Measurements from ENCODE around the gene HPS1.
A peak's percentile ranks its signal among the peaks of the same experiment; 100 is the strongest.

HPS1 gene

GRCh38 chr10:98374217-98374985 is 72.3 kb downstream of the HPS1 start:
- no peak overlapping the region for H3K4me3 ChIP-seq (ENCODE audit: low read length)
- peak; percentile 51 for DNase-seq (ENCODE audit: low read depth)
- TF ChIP-seq CTCF (conservative IDR thresholded peaks at IDR 0.05; ENCODE audit: low read length): no peak

GRCh38 chr10:98373260-98374040 is 73.3 kb downstream of the HPS1 start:
- DNase-seq (ENCODE audit: low read depth): no peak
- H3K4me3 ChIP-seq (ENCODE audit: low read length): no peak overlapping the region
- TF ChIP-seq CTCF (conservative IDR thresholded peaks at IDR 0.05; ENCODE audit: low read length): no peak

GRCh38 chr10:98370831-98371820 is 75.6 kb downstream of the HPS1 start:
- H3K4me3 ChIP-seq (ENCODE audit: low read length): no peak overlapping the region
- no peak for TF ChIP-seq CTCF (conservative IDR thresholded peaks at IDR 0.05; ENCODE audit: low read length)
- DNase-seq (ENCODE audit: low read depth): no peak

GRCh38 chr10:98369801-98370200 is 76.9 kb downstream of the HPS1 start:
- H3K4me3 ChIP-seq (ENCODE audit: low read length): no peak overlapping the region
- no peak for TF ChIP-seq CTCF (conservative IDR thresholded peaks at IDR 0.05; ENCODE audit: low read length)
- DNase-seq (ENCODE audit: low read depth): no peak

- TF ChIP-seq CTCF (conservative IDR thresholded peaks at IDR 0.05; ENCODE audit: low read length): no peak
- no peak for DNase-seq (ENCODE audit: low read depth)
- no peak overlapping the region for H3K4me3 ChIP-seq (ENCODE audit: low read length)
Observed at GRCh38 chr10:98368644-98369043, 78.1 kb downstream of the HPS1 start.

- no peak overlapping the region for H3K4me3 ChIP-seq (ENCODE audit: low read length)
- no peak for TF ChIP-seq CTCF (conservative IDR thresholded peaks at IDR 0.05; ENCODE audit: low read length)
- no peak for DNase-seq (ENCODE audit: low read depth)
Observed at GRCh38 chr10:98367604-98368451, 78.9 kb downstream of the HPS1 start.

Measured in AG10803 (cell line).